ENCODE measurements around the gene LCE1B.

The LCE1B gene

GRCh38 chr1:152811671-152812070 lies at the start of gene LCE1B:
Gene LCE1B, plus strand, starts transcription at chr1:152811971. Its CDS starts 476 bp downstream, at chr1:152812447.
- DNase-seq, result no peak

- no peak for DNase-seq
Measured at GRCh38 chr1:152768847-152769533, 42.8 kb upstream of the LCE1B start.

- no peak for DNase-seq
Measured at GRCh38 chr1:152770411-152770810, 41.4 kb upstream of the LCE1B start.

GRCh38 chr1:152774875-152775274 lies 36.9 kb upstream of the LCE1B start, which contains the start of gene LCE1F:
Gene LCE1F, plus strand, starts transcription at chr1:152775140. Its CDS starts 1,232 bp downstream, at chr1:152776372.
- DNase-seq, result no peak

- no peak for DNase-seq
Measured at GRCh38 chr1:152776361-152776760, 35.4 kb upstream of the LCE1B start.

- no peak for DNase-seq
Measured at GRCh38 chr1:152777510-152778137, 34.1 kb upstream of the LCE1B start.

- DNase-seq, result no peak
Measured at GRCh38 chr1:152783095-152783494, 28.7 kb upstream of the LCE1B start.

GRCh38 chr1:152786077-152786476 lies 25.7 kb upstream of the LCE1B start, which contains the start of gene LCE1E:
Gene LCE1E, plus strand, starts transcription at chr1:152786257. Its CDS starts 1,043 bp downstream, at chr1:152787300.
- DNase-seq, result no peak

- no peak for DNase-seq
Measured at GRCh38 chr1:152795686-152796085, 16.1 kb upstream of the LCE1B start.

- DNase-seq, result no peak
Measured at GRCh38 chr1:152796421-152796820, 15.3 kb upstream of the LCE1B start, which contains the start of gene LCE1D. Gene LCE1D, plus strand, starts transcription at chr1:152796721. Its CDS starts 1,074 bp downstream, at chr1:152797795.

- no peak for DNase-seq
Measured at GRCh38 chr1:152801333-152801732, 10.4 kb upstream of the LCE1B start.

GRCh38 chr1:152806576-152806975 lies 5.2 kb upstream of the LCE1B start, which contains the start of gene LCE1C:
Gene LCE1C, minus strand, starts transcription at chr1:152806651. Its CDS starts 1,173 bp downstream, at chr1:152805478.
- DNase-seq, result no peak

- no peak for DNase-seq
Measured at GRCh38 chr1:152811050-152811449, 721 bp upstream of the LCE1B start.

- no peak for DNase-seq
Measured at GRCh38 chr1:152817309-152817708, 5.5 kb downstream of the LCE1B start.

- no peak for DNase-seq
Measured at GRCh38 chr1:152823294-152823693, 11.5 kb downstream of the LCE1B start.

- no peak for DNase-seq
Measured at GRCh38 chr1:152824964-152825363, 13.2 kb downstream of the LCE1B start.

- no peak for DNase-seq
Measured at GRCh38 chr1:152827173-152827572, 15.4 kb downstream of the LCE1B start, which contains the start of gene LCE1A. Gene LCE1A, plus strand, starts transcription at chr1:152827473. Its CDS starts 0 bp downstream, at chr1:152827473.

GRCh38 chr1:152836870-152837269 lies 25.1 kb downstream of the LCE1B start:
- DNase-seq, result no peak

- no peak for DNase-seq
Measured at GRCh38 chr1:152842556-152842955, 30.8 kb downstream of the LCE1B start, which contains the start of gene LCE6A. Gene LCE6A, plus strand, starts transcription at chr1:152842856. Its CDS starts 665 bp downstream, at chr1:152843521.

GRCh38 chr1:152855661-152856060 lies 43.9 kb downstream of the LCE1B start:
- no peak for DNase-seq

GRCh38 chr1:152858062-152858461 lies 46.3 kb downstream of the LCE1B start:
- no peak for DNase-seq

- DNase-seq, result no peak
Measured at GRCh38 chr1:152859696-152860095, 47.9 kb downstream of the LCE1B start, which contains the start of gene LCE7A. Gene LCE7A, plus strand, starts transcription at chr1:152859996. Its CDS starts 702 bp downstream, at chr1:152860698.

GRCh38 chr1:152860129-152860528 lies 48.4 kb downstream of the LCE1B start:
- DNase-seq, result no peak

- no peak for DNase-seq
Measured at GRCh38 chr1:152861374-152861773, 49.6 kb downstream of the LCE1B start.
